Measurements from ENCODE around the gene SLC38A9. TPM values are rescaled to one million over a fixed set of nuclear protein-coding genes. Genes with fewer than 3 reads are reported as not detected.

Gene SLC38A9
- total and polyA plus RNA-seq, 2 donors (not counting 1 experiment from before 2014, with no cell fraction given): 18.1 to 49.7 TPM

DNA sequence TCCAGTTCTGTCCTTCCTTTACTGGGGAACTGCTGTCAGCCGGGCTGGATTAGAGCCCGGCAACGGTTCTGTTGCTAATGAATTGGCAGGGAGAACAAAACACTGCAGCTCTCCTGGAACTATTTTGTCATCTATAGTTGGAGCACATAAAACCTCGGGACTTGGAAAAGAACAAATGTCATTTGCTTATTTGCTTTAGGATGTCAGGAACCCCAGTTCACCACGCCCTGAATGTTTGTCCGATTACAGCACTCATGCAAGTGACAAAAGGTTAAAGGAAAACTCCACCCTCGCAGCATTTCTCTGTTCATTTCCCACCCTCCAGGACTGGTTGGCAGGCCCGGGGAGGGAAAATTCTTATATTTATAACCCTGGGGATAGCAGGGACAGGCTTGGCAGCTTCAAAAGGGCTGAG is 110.9 kb downstream of the SLC38A9 start:
- Histone ChIP-seq H3K27me3 (ENCODE audit: control insufficient read depth, insufficient read depth, low read length) (no peaks in the 10 kb centered on the region), H4K20me1 (ENCODE audit: control insufficient read depth, extremely low read depth, insufficient read depth, low read length) (no peaks in the 10 kb centered on the region), H3K4me1 (ENCODE audit: control insufficient read depth, extremely low read depth, insufficient read depth, low read length) (peaks cover 26% of the 10 kb centered on the region), H3K79me2 (ENCODE audit: control insufficient read depth, insufficient read depth, low read length) (no peaks in the 10 kb centered on the region), H3K9ac (ENCODE audit: insufficient read depth, low read length) (peak overlapping the region; percentile 49), H2AFZ (ENCODE audit: low read length) (no peak overlapping the region), H3K27ac (ENCODE audit: insufficient read depth, low read length) (peak overlapping the region; percentile 70), H3K9me3 (ENCODE audit: control insufficient read depth, insufficient read depth, low read depth, low read length) (no peaks in the 10 kb centered on the region), H3K4me3 (replicated peaks in 1 of 4; ENCODE audit: control extremely low read depth in 1 of 4, insufficient read depth in 1 of 4, low read depth in 3 of 4, low read length in 4 of 4) (peak overlapping the region in 1 of 4 experiments; percentile 20), H3K4me2 (ENCODE audit: extremely low read depth, insufficient read depth, low read length) (peak overlapping the region; percentile 54), H3K36me3 (ENCODE audit: control insufficient read depth, insufficient read depth, low read length) (no peaks in the 10 kb centered on the region)
- DNase-seq (ENCODE audit: low read depth in 2 of 2): peak; percentile 94 to 97
- no peak for TF ChIP-seq EZH2 (IDR thresholded peaks at IDR 0.05; ENCODE audit: low read length, missing control alignments)
- TF ChIP-seq, protein P1, sequence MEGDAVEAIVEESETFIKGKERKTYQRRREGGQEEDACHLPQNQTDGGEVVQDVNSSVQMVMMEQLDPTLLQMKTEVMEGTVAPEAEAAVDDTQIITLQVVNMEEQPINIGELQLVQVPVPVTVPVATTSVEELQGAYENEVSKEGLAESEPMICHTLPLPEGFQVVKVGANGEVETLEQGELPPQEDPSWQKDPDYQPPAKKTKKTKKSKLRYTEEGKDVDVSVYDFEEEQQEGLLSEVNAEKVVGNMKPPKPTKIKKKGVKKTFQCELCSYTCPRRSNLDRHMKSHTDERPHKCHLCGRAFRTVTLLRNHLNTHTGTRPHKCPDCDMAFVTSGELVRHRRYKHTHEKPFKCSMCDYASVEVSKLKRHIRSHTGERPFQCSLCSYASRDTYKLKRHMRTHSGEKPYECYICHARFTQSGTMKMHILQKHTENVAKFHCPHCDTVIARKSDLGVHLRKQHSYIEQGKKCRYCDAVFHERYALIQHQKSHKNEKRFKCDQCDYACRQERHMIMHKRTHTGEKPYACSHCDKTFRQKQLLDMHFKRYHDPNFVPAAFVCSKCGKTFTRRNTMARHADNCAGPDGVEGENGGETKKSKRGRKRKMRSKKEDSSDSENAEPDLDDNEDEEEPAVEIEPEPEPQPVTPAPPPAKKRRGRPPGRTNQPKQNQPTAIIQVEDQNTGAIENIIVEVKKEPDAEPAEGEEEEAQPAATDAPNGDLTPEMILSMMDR (conservative IDR thresholded peaks at IDR 0.05 in 1 of 2, IDR thresholded peaks at IDR 0.05 in 1 of 2; ENCODE audit: low read depth in 1 of 2, low read length in 2 of 2): no peak

DNA sequence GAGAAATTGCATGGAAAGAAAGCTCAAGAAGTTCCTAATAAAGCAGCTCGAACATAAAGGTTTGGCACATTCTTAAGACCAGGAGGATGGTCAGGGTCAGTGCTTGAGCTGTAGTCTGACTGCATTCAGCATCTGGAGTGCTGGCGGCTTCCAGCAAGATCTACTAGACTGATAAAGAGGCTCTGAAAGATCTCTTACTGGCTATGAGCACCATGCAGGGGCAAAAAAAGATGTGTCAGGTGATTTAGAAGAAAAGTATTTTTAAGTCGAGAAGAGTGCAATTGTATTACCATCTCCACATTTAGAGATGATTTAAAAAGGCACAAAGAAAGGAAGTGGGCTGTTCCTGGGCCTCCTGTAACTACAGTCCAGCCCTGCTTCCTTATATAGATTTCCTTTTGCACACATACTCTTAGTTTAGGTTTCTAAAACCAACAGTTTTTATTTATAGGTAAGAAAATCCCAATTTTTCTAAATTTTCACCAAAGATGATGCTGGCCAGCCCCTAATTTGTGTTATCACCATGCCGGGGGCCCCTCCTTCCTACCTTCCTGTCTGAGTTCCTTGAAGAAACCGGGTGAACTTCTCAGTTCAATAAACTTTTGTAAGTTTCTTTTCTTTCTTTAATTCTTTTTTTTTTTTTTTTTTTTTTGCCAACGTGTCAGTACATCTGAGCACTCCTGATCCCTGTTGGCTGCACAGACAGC is 111.5 kb downstream of the SLC38A9 start:
- H4K20me1 ChIP-seq (ENCODE audit: control insufficient read depth, extremely low read depth, insufficient read depth, low read length): no peaks in the 10 kb centered on the region
- H3K4me1 ChIP-seq (ENCODE audit: control insufficient read depth, extremely low read depth, insufficient read depth, low read length): peaks cover 26% of the 10 kb centered on the region
- H3K27ac ChIP-seq (ENCODE audit: insufficient read depth, low read length): peak overlapping the region; percentile 70
- TF ChIP-seq, protein P1 (conservative IDR thresholded peaks at IDR 0.05 in 1 of 2, IDR thresholded peaks at IDR 0.05 in 1 of 2; ENCODE audit: low read depth in 1 of 2, low read length in 2 of 2): no peak
- no peak for TF ChIP-seq EZH2 (IDR thresholded peaks at IDR 0.05; ENCODE audit: low read length, missing control alignments)
- peak overlapping the region; percentile 49 for H3K9ac ChIP-seq (ENCODE audit: insufficient read depth, low read length)
- no peak overlapping the region for H2AFZ ChIP-seq (ENCODE audit: low read length)
- H3K79me2 ChIP-seq (ENCODE audit: control insufficient read depth, insufficient read depth, low read length): no peaks in the 10 kb centered on the region
- peak; percentile 61 to 92 for DNase-seq (ENCODE audit: low read depth in 2 of 2)
- H3K4me2 ChIP-seq (ENCODE audit: extremely low read depth, insufficient read depth, low read length): peak overlapping the region; percentile 70
- H3K27me3 ChIP-seq (ENCODE audit: control insufficient read depth, insufficient read depth, low read length): no peaks in the 10 kb centered on the region
- peak overlapping the region in 1 of 4 experiments; percentile 20 for H3K4me3 ChIP-seq (replicated peaks in 1 of 4; ENCODE audit: control extremely low read depth in 1 of 4, insufficient read depth in 1 of 4, low read depth in 3 of 4, low read length in 4 of 4)
- H3K9me3 ChIP-seq (ENCODE audit: control insufficient read depth, insufficient read depth, low read depth, low read length): no peaks in the 10 kb centered on the region
- H3K36me3 ChIP-seq (ENCODE audit: control insufficient read depth, insufficient read depth, low read length): no peaks in the 10 kb centered on the region

DNA sequence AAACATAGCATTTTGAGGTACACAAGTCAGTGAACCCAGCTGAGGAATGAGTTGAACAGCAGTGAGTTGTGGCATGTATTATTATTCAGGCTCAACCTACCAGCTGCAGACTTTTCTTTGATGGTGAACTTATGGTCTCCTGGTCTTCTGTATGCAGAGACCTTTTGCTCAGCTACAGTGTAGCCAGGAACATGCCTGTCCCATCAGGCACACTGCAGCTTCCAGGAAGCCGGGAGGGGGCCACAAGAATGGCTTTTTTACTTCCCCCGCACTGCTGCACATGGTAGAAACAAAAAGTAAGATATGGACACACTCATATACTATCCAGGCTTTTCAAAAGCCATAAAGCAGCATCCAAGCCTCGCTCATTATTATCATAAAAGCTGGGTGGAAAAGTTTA is 112.0 kb downstream of the SLC38A9 start:
- Histone ChIP-seq H3K4me2 (ENCODE audit: extremely low read depth, insufficient read depth, low read length) (peak overlapping the region; percentile 70), H3K36me3 (ENCODE audit: control insufficient read depth, insufficient read depth, low read length) (no peaks in the 10 kb centered on the region), H3K27ac (ENCODE audit: insufficient read depth, low read length) (peak overlapping the region; percentile 70), H3K79me2 (ENCODE audit: control insufficient read depth, insufficient read depth, low read length) (no peaks in the 10 kb centered on the region), H3K9me3 (ENCODE audit: control insufficient read depth, insufficient read depth, low read depth, low read length) (no peaks in the 10 kb centered on the region), H3K4me1 (ENCODE audit: control insufficient read depth, extremely low read depth, insufficient read depth, low read length) (peaks cover 26% of the 10 kb centered on the region), H3K9ac (ENCODE audit: insufficient read depth, low read length) (no peak overlapping the region), H4K20me1 (ENCODE audit: control insufficient read depth, extremely low read depth, insufficient read depth, low read length) (no peaks in the 10 kb centered on the region), H2AFZ (ENCODE audit: low read length) (no peak overlapping the region), H3K4me3 (replicated peaks in 1 of 4; ENCODE audit: control extremely low read depth in 1 of 4, insufficient read depth in 1 of 4, low read depth in 3 of 4, low read length in 4 of 4) (no peak overlapping the region), H3K27me3 (ENCODE audit: control insufficient read depth, insufficient read depth, low read length) (no peaks in the 10 kb centered on the region)
- no peak for DNase-seq (ENCODE audit: low read depth in 2 of 2)
- TF ChIP-seq, protein P1 (conservative IDR thresholded peaks at IDR 0.05 in 1 of 2, IDR thresholded peaks at IDR 0.05 in 1 of 2; ENCODE audit: low read depth in 1 of 2, low read length in 2 of 2): no peak
- TF ChIP-seq EZH2 (IDR thresholded peaks at IDR 0.05; ENCODE audit: low read length, missing control alignments): no peak
